ENCODE results near the gene SND1.

GRCh38 chr7:128020159-128020558 lies 368.2 kb downstream of the SND1 start:
- TF ChIP-seq CTCF (IDR thresholded peaks at IDR 0.05) (peak in 1 of 6 experiments; percentile 14), POLR2A (IDR thresholded peaks at IDR 0.05) (no peak)

Measured in esophagus squamous epithelium (tissue), 4 donors.